GM18499 (cell line): Measurements from ENCODE around the gene ADRA1B.
"Not testable (repeated sequence)": the region's sequence is repeated elsewhere in the genome, so short reads cannot be mapped to it uniquely, and the experiment has no call there.

Experiments used
- ATAC-seq: cut with Tn5 transposase; IDR thresholded peaks from one replicate; pipeline ENCODE4 v1.9.1; 2021; ENCODE audit warnings: moderate number of reproducible peaks; ENCODE audit not compliant: insufficient read depth, unreplicated experiment

The ADRA1B gene

DNA sequence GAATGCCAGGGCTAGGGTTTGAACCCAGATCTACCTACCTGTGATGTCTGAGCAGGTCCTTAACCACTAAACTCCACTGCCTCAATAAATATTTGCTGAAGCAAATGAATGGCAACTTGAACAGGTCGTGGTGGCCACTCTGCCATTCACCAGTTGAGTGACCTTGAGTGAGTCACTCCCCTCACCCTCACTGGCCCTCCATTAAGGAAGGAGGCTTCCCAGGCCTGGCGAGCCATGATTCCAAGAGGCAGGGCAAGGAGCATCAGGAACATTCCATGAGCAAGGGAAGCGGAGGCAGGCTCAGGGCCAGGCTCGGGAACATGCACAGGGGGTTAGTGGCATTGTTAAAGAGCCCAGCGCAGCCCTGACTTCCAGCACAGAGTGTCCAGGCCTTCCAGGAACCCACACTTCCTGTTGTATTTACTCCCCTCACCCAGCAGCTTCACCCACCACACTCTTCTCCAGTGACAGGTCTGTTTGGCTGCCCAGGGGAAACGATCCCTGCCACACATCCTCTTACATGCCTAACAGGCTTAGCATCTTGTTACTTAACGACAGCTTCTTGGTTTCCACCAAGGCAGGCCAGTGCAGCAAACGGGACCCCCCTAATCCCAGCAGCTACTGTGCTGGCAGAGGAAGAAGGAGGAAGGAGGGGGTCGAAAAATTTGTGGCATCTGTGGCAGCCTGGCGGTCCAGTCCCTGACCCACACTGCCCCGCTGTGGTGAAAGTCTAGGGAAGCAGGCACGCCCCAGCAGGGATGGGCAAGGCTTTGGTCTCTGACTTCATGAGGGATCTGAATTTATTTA, 49.0 kb downstream of the ADRA1B start:
- ATAC-seq: no peak

DNA sequence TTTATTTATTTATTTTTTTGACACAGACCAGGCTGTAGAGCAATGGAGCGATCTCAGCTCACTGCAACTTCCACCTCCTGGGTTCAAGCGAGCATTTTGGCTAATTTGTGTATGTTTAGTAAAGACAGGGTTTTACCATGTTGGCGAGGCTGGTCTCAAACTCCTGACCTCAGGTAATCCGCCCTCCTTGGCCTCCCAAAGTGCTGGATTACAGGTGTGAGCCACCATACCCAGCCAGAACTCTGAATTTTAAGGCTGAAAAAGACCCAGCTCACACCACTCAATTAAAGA, 49.5 kb downstream of the ADRA1B start:
- not testable (repeated sequence) for ATAC-seq

DNA sequence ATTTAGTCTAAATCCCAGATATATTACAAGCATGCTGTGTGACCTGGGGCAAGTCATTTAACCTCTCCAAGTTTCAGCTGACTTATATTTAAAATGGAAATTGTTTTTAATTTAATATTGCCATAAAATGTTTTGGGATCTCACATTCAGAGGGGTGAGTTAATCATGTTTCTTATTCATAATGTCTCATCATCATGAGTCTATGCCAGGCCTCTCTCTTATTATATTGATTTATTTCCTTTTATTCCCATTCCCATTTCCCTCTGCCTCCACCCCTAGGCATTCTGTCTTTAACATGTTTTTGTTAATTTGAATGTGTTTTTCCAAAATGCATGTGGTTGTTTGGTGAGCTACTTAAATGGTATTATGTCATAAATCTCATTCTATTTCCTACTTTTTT, 53.7 kb downstream of the ADRA1B start:
- no peak for ATAC-seq

DNA sequence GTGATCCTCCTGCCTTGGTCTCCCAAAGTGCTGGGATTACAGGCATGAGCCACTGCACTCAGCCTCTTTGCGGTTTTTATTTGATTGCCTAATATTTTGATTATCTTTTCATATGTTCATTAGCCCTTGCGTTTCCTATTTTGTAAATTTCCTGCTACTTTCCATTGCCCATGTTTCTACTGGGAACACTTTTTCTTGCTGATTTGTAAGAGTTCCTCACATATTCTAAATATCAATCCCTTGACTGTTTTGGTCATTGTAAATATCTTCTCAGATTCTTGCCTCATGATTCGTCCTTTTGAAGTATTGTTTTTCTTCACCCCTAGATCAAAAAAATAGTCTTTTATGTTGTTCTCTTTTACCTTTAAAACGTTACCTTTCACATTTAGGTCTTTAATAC, 54.8 kb downstream of the ADRA1B start:
- no peak for ATAC-seq

DNA sequence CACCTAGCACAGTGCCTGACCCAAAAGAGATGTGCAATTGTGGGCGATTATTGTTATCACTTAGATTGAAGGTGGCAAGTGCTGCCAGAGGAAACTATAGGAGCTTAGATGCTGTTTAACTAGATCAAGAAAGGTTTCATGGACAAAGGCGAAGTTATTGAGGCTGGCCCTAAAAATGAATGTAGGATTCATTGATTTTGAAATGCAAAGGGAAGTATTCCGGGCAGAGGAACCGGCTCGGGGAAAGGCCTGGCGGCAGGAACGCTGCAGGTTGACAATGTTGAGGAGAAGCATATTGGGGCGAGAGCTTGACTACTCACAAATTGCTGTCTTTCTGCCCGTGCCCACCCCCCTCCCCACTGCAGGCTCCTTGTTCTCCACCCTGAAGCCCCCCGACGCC, 55.2 kb downstream of the ADRA1B start:
- ATAC-seq: no peak

DNA sequence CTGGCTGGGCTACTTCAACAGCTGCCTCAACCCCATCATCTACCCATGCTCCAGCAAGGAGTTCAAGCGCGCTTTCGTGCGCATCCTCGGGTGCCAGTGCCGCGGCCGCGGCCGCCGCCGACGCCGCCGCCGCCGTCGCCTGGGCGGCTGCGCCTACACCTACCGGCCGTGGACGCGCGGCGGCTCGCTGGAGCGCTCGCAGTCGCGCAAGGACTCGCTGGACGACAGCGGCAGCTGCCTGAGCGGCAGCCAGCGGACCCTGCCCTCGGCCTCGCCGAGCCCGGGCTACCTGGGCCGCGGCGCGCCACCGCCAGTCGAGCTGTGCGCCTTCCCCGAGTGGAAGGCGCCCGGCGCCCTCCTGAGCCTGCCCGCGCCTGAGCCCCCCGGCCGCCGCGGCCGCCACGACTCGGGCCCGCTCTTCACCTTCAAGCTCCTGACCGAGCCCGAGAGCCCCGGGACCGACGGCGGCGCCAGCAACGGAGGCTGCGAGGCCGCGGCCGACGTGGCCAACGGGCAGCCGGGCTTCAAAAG, 55.7 kb downstream of the ADRA1B start:
- no peak for ATAC-seq

DNA sequence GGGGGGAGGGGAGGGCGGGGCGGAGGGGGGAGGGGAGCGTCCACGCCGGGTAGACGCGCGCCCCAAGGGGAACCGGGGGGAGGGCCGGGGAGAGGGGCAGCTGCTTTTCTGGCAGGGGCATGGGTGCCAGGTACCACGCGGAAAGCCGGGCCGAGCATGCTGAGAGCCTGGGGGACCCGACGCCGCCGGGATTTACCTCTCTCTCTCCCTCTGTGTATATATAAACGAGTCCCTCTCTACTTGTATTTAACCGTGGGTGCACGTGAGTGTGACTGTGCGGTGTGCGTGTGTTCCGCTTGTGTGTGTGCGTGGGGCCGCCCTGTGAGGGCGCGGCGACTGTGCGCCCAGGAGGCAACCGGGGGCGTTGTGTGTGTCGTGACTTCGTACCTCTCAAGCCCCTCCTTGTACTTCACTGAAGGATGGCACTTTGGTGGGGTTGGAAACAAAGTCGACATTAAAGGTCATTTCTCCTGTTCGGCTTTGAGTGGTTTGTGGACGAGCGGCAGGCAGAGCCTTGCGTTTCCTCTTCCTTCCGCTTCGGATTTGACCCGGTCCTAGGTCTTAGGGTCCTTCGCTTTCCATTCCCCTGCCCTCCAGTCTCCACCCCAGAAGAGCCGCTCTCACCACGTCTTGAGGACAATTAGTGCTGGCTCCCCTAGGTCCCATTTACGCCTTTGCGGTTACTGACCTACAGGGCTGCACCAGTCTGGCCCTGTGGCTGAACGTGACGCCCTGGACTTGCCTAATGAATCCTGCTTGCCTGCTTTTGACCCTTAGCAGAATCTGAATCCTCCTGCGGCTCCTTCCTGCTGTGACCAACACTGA, 56.5 kb downstream of the ADRA1B start:
- no peak for ATAC-seq

DNA sequence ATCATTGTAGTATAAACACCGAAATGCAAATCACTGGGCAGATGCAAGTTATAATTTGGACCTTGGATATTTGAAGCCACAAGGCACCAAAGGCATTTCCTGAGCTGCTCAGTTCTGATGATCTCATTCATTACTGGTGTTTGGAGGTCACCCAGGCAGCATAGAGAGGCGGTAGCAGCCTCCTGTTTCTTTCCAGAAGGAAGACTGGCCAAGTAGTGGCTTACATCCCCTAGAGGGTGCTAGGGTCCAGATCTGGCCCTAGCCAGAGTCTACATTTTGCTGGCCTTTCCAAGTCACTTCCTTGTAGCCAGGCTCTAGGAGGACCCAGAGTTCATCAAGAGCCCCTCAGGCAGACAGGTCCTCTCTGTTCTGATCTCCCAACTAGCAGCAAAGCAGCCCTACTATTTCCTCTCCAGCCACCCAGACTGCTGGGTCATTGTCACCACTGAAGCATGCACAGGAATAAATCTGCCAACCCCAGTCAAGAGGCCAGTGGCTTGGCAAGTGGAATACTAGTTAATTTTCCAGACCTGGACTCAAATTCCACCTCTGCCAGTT, 59.3 kb downstream of the ADRA1B start:
- no peak for ATAC-seq

DNA sequence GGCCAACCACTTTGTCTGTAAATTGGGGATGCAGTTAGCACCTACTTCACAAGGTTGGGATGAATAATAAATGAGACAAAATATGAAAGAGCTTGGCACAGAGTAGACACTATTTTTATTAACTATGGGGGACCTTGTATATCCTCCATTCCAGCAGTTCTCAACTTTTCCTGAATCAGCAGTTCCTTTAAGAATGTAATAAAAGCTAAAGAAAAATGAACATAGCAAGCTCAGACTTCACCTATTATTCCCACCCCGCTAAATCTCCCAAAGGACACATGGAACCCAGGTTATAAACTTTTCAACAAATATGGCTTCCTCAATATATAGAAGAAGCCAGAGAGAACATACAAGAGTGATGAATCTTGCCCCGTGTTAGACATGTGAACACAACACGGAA, 60.6 kb downstream of the ADRA1B start:
- no peak for ATAC-seq

DNA sequence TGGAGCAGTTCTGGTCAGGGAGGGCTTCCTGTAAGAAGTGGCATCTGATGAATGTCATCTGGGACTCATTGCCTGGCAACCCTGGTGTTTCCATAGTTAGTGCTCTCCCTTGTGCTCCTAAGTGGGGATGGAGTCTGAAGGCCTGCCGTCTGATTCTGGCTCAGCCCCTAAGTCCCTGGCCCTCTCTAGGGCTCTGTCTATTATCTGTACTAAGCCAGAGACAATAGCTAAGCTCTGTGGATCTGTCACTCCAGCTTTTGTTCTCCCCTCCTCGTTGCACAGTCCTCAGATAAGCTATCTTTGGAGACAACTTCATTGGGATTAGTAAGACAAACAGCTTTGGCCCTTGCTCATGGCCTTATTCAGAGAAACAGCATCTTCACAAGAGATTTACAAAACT, 62.1 kb downstream of the ADRA1B start:
- ATAC-seq: no peak

DNA sequence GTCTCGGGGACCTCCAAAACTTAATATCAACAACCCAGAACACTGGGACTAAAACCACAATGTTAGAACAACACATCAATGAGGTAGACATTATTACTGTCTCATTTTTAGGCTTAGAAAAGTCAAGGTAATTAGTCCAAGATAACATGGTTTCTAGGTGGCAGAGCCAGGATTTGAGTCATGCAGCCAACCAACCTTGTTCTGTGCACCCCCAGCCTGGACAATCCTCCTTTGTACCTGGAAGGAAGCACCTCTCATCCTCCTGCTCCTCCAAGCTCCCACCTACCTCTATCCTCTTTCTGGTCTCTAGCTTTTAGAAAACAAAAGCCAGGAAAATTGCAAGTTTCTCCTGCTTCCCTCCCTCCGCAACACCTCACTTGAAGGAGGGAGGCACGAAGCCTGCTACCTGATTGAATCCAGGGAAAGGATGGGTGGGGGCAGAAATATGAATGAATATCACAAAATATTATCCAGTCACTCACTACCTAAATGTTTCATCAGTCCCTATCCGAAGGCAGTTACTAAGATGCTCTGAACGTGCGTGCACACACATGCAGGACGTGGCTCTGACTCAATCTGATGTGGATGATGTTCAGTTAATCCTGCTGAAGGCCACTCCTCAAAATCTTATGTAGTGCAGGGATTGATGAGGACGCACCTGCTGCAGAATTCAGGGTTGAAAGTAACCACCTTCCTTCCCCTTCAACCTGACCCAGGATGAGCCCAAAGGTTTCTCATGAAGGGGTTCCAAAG, 66.3 kb downstream of the ADRA1B start:
- no peak for ATAC-seq

DNA sequence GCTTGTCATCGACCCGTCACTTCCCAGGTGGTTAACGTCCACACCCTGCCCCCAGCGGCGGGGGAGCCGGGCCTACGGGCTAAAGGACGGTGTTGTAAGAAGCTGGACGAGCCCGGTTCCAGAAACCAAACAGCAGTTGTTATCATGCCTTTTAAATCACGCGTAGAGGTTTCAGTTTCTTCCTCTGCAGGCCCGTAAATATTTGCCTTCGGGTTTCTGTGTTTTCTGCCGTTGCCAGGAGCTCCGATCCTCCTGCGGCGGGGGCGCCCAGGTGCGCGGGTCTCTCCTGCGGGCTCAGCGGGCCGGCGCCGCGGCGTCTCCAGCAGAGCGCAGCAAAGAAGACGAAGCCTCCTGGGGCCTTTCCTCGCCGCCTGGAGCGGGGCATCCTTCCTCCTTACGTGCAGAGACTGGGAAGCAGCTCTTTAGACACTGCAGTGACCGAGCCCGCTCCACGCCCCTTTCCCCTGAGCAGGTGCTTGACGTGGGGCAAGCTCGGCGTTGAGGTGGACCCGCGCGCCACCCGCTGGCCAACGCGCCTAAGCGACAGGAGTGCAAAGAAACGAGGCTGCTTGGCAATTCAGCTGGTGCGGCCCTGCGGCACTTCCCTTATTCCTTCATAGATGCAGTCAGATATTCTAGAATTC, 70.9 kb downstream of the ADRA1B start:
- no peak for ATAC-seq

DNA sequence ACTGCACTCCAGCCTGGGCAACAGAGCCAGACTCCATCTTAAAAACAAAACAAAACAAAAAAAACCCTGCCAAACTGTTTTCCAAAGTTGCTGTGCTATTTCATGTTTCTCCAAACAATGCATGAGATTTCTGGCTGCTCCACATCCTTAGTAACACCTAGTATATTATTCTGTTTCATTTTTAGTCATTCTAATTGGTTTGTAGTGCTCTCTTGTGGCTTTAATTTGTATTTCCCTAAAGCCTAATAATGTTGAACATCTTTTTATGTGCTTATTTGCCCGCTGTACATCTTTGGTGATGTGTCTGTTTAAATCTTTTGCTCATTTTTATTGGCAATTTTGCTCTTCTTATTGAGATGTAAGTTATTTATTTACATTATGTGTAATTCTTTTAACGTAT, 74.2 kb downstream of the ADRA1B start:
- ATAC-seq: no peak

DNA sequence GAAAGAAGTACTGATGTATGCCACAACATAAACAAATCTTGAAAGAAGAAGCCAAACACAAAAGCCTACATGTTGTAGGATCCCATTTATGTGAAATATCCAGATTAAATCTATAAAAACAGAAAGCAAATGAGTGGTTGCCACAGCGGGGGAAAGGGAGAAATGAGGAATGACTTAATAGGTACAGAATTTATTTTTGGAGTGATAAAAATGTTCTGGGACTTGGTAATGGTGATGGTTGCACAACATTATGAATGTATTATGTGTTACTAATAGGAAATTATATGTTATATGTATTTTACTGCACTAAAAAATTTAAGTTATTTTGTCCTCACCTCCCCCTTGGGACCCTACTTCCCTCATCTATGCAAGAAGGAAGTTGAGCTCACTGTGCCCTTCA, 76.3 kb downstream of the ADRA1B start:
- ATAC-seq: no peak

DNA sequence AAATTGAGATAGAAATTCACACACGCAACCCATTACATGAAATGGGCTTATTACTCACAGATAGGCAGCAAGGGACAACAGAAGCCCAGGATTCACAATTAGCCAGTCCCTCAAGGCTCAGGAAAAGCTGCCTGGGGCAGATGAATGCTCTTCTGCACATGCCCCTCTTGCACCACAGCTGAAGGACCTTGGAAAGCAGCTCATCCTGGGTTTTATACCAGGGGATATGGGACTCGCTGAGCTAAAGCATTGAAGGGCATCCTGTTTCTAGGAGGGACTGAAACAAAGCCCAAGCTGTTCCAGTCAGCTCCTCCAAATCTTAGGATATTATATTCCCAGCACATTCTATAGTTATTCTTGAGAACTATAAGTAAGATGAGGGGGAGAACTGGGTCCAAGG, 76.9 kb downstream of the ADRA1B start:
- ATAC-seq: no peak

DNA sequence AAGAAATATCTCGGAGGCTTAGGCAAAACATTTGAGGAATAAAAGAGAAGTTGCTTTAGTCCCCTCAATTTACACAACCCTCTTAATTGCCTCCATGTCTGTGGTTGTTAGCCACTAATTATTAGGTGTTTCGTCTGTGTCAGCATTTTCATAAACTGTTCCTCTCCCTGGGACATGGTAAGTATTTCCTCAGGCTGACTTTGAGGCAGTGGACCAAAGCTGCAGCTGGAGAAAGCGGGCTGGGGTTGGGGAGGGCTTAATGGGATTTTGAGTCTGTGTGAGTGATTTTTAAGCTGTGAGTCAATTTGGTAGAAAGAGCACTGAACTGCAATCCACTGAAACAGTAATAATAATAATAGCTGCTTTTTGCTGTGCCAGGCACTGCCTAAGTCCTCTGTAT, 79.6 kb downstream of the ADRA1B start:
- no peak for ATAC-seq

DNA sequence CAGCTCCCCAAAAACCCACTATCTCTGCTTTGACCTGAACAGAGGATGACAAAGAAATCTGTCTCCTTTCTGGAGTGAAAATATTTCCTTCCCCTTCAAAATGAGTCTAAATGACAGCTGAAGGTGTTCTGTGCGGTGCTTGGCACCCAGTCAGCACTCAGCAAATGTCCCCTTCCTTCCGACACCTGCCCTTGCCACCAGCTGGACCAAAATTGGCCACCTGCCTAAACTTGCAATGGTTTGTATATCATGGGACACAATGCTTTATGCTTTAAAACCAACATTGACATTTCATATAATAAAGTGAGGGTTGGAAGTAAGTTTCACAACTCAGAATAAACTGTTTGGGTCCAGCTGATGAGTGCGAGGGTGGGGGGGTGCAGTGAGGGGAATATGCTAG, 85.2 kb downstream of the ADRA1B start:
- no peak for ATAC-seq

DNA sequence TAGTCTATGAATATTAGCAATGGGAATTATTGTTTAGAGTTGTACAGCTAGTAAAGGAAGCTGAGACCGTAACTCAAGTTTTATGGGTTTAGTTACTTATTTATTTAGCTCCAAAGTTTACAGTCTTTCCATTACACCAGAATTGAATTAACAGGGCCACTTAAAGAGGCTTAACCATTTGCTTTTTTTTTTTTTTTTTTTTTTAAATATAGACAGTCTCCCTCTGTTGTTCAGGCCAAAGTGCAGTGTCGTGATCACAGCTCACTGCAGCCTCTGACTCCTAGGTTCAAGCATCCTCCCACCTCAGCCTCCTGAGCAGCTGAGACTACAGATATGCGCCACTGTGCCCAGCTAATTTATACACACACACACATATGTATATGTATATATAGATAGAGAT, 91.2 kb downstream of the ADRA1B start:
- no peak for ATAC-seq

DNA sequence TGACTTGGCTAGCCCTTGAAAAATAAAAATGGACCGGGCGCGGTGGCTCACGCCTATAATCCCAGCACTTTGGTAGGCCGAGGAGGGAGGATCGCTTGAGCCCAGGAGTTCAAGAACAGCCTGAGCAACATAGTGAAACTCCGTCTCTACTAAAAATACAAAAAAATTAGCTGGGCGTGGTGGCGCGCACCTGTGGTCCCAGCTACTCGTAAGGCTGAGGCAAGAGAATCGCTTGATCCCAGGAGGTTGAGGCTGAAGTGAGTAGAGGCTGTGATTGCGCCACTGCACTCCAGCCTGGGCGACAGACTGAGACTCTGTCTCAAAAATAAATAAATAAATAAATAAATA, 92.2 kb downstream of the ADRA1B start:
- ATAC-seq: not testable (repeated sequence)

DNA sequence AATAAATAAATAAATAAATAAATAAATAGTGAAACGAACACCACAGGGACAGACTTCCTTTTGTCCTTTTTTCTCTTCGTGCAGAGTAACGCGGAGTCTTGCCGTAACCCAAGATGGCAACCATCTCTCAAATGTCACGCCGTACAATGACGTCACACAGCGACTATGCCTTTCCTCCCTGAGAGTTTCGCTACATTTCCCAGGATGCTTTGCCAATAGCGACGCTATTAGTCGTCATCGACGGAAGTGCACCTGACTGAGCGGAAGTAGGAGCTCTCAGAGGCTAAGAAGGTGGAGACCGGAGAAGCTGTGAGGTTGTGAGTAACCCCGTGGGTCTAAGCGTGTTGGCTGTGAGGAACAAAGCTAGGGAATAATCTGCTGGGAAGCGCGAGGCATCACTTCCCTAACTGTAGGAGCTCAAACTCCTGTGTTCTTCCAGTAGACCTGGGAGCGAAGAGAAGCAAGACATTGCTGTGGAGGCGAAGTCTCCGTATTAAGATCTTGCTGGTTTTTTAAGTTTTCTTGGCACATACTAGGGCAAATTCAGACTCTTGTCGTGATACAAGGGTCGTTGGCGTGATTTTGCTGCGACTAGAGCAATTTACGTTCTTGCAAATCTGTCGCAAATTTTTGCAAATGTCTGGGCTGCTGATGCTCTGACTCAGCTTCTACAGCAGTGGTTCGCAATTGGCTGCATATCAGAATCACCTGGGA, 92.8 kb downstream of the ADRA1B start, which contains the start of gene TTC1:
Gene TTC1 (plus strand): TSS at position 263 of the 714 bp plus-strand sequence. CDS start 1,390 bp downstream, outside the sequence.
- peak; percentile 98 for ATAC-seq
